Suppressor macrophage treated with lipopolysaccharide for 4 hours (primary cell): Measurements from ENCODE around the gene YTHDF1.
"Not testable (repeated sequence)": the region's sequence is repeated elsewhere in the genome, so short reads cannot be mapped to it uniquely, and the experiment has no call there.

ENCODE experiments used
- DNase-seq: peaks from one replicate; pipeline ENCODE4 v3.0.0-alpha.2; 2020

YTHDF1 gene

GRCh38 chr20:63225082-63225454 is 9.1 kb upstream of the YTHDF1 start:
- DNase-seq, result no peak

DNA sequence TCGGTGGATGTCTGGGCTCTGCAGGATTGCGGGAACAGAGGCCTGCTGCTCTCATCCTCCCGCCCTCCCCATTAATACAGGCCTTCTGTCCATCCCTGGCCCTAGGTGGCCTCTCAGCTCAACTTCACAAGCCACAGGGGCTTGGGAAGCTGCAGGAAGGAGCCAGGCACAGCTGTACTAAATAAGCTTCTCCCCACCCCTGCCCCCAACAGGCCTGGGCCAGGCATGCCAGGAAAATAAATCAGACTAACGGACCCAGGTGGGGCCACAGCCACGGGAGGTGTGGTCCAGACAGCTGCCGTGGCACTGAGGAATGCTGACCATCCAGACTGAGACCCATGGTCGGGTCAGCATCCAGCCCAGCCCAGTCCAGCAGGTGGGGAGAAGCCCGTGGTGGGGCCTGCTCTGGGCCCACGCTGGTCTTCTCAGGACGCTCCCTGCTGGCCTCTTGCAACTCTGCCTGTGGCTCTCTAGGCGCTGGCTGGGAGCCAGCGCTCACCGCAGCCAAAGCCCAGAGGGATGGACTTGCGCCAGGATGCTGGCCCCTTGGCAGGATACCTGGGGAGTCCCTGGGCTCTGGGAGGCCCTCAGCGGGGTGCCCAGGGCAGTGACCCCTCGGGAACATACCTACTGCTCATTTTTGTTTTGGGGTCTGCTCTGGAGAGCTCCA is 8.6 kb upstream of the YTHDF1 start:
- DNase-seq, result no peak

DNA sequence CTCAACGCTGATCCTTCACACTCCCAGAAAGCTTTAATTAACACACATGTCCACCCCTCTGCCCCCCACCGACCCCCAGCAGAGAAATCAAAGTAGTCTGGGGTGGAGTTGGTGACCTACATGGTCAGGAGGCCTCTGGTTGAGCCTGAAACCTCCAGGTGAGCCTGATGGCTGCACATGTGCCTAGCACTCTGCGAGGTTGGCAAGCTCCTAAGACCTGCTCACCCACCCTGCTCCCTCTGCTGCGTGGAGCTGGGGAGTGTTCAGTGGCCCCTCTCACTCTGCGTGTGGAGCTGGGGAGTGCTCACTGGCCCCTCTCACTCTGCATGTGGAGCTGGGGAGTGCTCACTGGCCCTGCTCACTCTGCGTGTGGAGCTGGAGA is 7.9 kb upstream of the YTHDF1 start:
- no peak for DNase-seq

DNA sequence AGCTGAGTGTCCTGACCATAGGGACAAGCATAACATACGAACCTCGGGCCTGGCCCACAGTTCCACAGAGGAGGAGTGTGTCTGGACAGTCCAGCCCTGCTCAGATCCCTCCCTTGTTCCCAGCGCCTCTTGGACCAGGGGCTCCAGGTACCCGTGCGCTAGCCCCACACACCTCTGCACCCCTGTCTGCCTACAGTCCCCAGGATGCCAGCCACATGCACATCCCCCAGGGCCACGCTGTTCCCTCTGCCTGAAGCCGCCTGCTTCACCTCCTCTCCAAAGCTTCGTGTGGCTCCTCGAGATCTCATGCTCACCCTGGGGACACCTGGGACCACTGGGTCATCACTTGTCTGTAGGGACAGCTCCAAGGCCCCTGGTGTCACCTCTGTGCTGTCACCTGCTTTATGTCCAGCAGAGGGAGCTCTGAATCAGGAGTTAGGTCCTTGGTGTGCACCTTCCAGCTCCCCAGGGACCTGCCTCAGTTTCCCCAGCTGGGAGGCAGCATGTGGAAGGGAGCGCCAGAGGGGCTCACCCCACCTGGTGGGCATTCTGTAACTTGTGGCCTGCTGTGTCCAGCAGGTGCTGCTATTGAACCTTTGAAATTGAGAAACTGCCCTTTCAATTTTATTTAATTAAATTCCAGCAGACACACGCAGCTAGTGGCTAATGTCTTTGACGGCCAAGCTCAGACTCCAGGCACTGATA is 7.3 kb upstream of the YTHDF1 start:
- peak; percentile 60 for DNase-seq

GRCh38 chr20:63222541-63222940 is 6.6 kb upstream of the YTHDF1 start:
- DNase-seq, result no peak

DNA sequence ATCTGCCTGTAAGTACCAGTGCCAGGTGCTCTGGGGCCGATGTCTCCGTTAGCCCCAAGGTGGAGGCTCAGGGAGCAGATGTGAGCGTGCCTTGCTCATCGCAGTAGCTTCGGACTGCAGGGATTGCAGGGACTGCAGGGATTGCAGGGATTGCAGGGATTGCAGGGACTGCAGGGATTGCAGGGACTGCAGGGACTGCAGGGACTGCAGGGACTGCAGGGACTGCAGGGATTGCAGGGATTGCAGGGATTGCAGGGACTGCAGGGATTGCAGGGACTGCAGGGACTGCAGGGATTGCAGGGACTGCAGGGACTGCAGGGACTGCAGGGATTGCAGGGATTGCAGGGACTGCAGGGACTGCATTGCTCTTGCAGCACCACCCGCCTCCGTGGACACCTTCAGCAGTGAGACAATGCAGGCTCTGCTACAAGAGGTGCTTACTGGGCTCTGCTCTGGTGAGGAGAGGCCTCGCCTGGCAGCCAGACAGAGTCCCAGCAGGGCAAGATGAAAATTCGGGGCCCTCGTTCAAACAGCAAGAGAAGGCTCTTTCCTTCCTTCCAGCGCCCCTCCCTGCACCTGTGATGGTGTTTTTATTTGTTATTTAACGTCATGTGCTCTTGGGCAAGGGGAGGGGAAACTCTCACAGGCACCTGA is 5.6 kb upstream of the YTHDF1 start:
- DNase-seq, result not testable (repeated sequence)

DNA sequence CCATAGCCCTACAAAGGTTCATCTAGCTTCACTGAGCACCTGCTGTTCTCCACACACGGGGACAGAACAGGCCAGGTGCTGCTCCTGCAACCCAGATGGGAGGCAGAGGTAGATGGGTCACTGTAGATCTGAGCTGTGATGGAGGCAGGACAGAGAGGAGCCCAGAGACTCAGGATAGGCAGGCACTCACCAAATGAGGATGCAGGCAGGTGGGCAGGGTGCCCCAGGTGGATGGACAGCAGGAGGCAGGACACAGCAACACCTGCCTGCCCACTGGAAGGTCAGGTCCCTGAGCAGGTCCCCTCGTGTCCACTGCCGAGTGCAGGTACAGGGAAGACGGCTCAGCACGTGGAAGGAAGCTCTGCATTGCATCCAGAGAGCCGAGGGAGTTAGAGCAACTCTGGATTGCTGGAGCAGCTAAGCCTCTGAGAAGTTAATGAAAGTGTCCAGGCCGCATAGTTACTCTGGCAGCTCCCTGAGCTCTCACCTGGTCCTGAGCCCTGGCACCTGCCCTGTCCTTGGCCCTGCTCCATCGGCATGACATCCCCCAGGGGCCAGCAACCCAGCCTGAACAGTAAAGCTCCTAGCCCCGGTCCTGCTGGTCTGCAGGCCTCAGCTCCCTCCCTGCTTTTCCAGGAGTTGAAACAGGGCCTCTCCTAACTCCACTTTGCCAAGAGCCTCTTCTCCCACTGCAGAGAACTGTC is 4.9 kb upstream of the YTHDF1 start:
- no peak for DNase-seq

GRCh38 chr20:63219866-63220521 is 4.1 kb upstream of the YTHDF1 start:
- no peak for DNase-seq

DNA sequence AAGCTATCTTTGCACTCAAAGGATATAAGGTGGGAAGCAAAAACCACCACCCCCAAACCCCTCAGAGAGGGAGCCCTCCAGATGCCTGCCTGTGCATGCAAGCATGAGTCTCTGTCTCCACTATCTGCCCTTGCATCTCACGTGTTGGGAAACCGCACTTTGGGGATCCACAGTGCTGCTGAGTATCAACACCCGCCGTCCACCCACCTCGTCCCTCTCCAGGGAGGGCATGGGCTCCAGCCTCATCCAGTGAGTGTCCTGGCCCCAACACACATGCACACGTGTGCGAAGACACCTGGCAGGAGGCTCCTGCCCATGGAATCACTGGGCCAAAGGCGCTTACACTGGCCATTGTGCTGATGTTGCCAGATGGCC is 3.5 kb upstream of the YTHDF1 start:
- no peak for DNase-seq

GRCh38 chr20:63218701-63219446 is 2.9 kb upstream of the YTHDF1 start:
- no peak for DNase-seq

GRCh38 chr20:63217706-63218105 is 1.8 kb upstream of the YTHDF1 start:
- no peak for DNase-seq

GRCh38 chr20:63216849-63217471 is 1.0 kb upstream of the YTHDF1 start:
- DNase-seq, result no peak

DNA sequence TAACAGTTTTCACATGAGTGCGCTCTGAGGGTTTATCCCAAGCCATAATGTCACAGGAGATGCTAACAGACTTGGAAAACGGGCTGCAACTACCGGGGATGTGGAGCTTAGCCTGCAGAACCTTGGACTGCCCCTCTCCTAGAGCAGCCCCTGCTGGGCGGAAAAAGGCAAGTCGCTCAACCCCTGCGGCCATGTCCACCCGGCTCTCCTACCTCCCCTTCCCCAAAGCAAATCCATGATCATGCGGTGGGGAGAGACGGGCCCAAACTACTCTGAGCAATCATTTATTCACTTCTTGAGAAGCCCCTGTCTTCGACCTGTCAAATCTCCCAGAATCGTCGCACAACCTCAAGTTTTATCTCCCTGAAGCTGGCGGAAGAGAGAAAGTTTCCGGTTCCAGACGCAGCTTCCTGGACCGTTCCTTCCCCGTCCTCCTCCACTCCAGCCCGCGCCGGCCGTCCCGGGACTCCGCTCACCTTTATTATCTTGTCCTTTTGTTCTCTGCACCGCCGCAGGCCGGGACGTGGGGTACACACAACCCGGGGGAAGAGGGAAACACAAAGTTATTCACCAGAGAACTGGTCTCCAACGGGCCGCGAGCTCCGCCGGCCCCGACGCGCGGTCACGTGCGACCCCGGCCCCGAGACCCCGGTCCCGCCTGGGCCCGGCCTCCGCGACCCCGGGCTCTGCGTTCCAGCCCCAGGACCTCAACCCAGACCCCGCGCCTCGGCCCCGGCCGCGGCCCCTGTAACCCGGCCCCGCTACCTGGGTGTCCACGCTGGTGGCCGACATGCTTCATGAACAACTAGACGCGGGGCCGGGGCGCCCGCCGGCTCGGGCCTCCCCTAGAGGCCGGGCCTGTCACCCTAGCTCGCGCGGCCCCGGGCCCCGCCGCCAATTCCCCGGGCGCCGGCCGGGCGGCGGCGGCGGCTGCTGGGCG is 560 bp downstream of the YTHDF1 start:
- DNase-seq, result peak; percentile 50

DNA sequence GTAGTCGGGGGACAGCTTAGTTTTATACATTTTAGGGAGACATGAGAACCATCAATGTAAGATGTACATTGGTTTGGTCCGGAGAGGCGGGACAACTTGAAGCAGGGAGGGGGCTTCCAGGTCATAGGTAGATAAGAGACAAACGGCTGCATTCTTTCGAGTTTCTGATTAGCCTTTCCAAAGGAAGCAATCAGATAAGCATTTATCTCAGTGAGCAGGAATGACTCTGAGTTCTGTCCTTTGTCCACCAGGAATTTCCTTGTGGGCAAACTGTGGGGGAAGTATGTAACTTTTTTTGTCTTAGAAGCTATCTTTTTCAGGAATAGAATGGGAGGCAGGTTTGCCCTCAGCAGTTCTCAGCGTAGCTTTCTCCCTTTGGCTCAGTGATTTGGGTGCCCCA is 1.4 kb downstream of the YTHDF1 start:
- DNase-seq, result no peak

DNA sequence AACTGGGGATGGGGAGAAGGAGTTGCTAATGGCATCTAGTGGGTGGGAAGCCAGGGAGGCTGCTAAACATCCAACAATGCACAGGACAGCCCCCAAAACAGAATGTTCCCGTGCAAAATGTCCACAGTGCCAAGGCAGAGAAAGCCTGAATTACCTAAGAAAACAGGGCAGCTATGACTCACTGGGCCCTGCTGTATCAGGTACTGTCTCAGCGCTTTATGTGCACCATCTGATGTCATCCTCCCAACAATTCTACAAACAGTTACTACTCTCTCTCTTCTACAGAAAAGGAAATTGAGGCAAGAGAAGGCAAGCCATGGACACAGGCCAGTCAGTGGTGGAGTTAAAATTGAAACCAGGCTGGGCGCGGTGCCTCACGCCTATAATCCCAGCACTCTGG is 3.1 kb downstream of the YTHDF1 start:
- DNase-seq, result no peak

- no peak for DNase-seq
These were observed 3.6 kb downstream of the YTHDF1 start for GRCh38 chr20:63212393-63212730.

GRCh38 chr20:63210011-63210605 is 5.8 kb downstream of the YTHDF1 start:
- no peak for DNase-seq

DNA sequence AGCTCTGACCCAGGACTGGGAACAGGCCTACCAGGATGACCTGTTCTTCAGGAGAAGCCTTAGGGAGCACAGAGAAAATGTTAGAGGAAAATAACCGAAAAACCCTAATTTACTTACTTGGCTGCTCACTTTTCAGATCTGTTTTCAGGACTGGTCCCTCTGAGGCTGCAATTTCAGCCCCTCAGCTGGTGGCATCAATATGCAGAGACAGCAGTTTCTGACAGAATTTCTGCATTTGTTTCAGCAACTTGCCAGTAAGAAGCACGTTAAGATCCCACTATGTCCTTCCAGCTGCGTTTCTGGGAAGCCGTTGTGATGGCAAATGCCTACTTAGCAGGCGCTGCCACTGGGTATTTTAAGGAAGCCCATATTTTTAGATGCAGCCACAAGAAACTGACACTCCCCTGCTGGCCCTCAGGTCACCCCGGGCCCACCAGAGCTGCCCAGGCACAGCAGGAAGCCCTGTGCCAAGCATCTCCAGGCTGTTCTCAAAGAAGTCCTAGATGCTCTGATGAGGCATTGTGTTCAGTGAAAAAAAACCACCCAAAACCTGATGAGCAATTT is 7.5 kb downstream of the YTHDF1 start:
- no peak for DNase-seq

DNA sequence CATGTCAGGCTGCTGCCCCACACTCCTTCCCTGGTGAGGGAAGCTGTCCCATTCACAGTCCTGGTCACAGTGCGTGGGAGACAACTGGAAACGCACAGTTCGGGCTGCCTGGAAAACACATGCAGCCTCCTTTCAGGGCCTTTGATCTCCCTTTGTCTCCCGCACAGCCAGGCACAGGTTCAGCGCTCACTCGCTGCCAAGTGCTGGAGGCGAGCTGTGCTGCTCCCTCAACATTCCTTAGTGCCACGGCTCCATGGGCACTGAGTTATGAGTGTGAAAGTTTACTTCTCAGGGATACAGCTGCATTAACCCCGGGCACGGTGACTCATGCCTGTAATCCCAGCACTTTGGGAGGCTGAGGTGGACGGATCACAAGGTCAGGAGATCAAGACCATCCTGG is 9.1 kb downstream of the YTHDF1 start:
- no peak for DNase-seq

GRCh38 chr20:63205896-63206295 is 10.0 kb downstream of the YTHDF1 start:
- DNase-seq, result no peak
